ENCODE measurements around the gene PTPRJ. TPM values are rescaled to one million over a fixed set of nuclear protein-coding genes. Genes with fewer than 3 reads are reported as not detected.

PTPRJ gene
- polyA plus RNA-seq, 1 donor from 2014 or later = 8.6 TPM

GRCh38 chr11:47960015-47960414, 20.3 kb upstream of the PTPRJ start:
- TF ChIP-seq EP300 (conservative IDR thresholded peaks at IDR 0.05; ENCODE audit: poor library complexity, severe bottlenecking) (no peak), RAD21 (conservative IDR thresholded peaks at IDR 0.05) (no peak), SMC3 (conservative IDR thresholded peaks at IDR 0.05; ENCODE audit: poor library complexity) (no peak), TAF1 (IDR thresholded peaks at IDR 0.05; ENCODE audit: low read depth) (no peak), MXI1 (conservative IDR thresholded peaks at IDR 0.05; ENCODE audit: poor library complexity, severe bottlenecking) (no peak), POLR2AphosphoS5 (IDR thresholded peaks at IDR 0.05) (no peak), EZH2 (IDR thresholded peaks at IDR 0.05; ENCODE audit: borderline replicate concordance, insufficient read depth, low read length, poor library complexity, severe bottlenecking) (no peak), CTCF (IDR thresholded peaks at IDR 0.05; ENCODE audit: poor library complexity, severe bottlenecking) (no peak)
- TF ChIP-seq, protein P1, sequence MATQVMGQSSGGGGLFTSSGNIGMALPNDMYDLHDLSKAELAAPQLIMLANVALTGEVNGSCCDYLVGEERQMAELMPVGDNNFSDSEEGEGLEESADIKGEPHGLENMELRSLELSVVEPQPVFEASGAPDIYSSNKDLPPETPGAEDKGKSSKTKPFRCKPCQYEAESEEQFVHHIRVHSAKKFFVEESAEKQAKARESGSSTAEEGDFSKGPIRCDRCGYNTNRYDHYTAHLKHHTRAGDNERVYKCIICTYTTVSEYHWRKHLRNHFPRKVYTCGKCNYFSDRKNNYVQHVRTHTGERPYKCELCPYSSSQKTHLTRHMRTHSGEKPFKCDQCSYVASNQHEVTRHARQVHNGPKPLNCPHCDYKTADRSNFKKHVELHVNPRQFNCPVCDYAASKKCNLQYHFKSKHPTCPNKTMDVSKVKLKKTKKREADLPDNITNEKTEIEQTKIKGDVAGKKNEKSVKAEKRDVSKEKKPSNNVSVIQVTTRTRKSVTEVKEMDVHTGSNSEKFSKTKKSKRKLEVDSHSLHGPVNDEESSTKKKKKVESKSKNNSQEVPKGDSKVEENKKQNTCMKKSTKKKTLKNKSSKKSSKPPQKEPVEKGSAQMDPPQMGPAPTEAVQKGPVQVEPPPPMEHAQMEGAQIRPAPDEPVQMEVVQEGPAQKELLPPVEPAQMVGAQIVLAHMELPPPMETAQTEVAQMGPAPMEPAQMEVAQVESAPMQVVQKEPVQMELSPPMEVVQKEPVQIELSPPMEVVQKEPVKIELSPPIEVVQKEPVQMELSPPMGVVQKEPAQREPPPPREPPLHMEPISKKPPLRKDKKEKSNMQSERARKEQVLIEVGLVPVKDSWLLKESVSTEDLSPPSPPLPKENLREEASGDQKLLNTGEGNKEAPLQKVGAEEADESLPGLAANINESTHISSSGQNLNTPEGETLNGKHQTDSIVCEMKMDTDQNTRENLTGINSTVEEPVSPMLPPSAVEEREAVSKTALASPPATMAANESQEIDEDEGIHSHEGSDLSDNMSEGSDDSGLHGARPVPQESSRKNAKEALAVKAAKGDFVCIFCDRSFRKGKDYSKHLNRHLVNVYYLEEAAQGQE (IDR thresholded peaks at IDR 0.05; ENCODE audit: borderline replicate concordance) = no peak
- H3K27ac ChIP-seq (ENCODE audit: low read length) = no peak overlapping the region
- no peaks in the 10 kb centered on the region for H3K36me3 ChIP-seq (ENCODE audit: insufficient read depth, low read length)
- H3K9ac ChIP-seq (ENCODE audit: low read length) = no peak overlapping the region
- H3K9me2 ChIP-seq (ENCODE audit: insufficient read depth, low read length) = no peaks in the 10 kb centered on the region
- no peak overlapping the region for H3K4me2 ChIP-seq (ENCODE audit: low read length)
- H3F3A ChIP-seq (ENCODE audit: insufficient read depth, low read length, poor library complexity, severe bottlenecking) = no peaks in the 10 kb centered on the region
- H4K20me1 ChIP-seq (ENCODE audit: insufficient read depth) = no peaks in the 10 kb centered on the region
- H3K9me3 ChIP-seq (ENCODE audit: low read length) = no peaks in the 10 kb centered on the region
- no peak overlapping the region for H3K4me3 ChIP-seq (ENCODE audit: low read length)
- no peaks in the 10 kb centered on the region for H3K27me3 ChIP-seq (ENCODE audit: insufficient read depth, low read depth, low read length)
- no peak overlapping the region for H2AFZ ChIP-seq (ENCODE audit: low read depth, low read length)
- no peaks in the 10 kb centered on the region for H3K79me2 ChIP-seq (replicated peaks; ENCODE audit: insufficient read depth, low read length)

DNA sequence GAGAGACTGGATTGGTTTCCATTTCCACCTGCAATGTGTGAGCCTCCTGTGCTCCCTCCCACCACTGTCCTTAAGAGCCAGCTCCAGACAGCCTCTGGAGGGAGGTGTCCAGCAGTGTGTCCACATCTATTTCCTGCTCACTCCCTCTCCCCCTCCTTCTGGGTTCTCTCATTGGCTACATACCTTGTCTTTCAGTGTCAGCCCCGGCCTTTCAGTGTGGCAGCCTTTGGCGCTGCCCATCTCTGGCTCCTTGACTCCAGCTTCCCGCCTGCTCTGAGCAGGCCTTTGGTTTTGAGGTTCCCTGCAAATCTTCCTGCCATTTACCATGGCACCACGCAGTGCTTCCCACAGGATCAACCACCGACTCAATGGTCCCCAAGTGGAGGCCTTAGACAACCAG, 19.0 kb upstream of the PTPRJ start:
- Histone ChIP-seq H2AFZ (ENCODE audit: low read depth, low read length) (no peak overlapping the region), H3K4me2 (ENCODE audit: low read length) (no peak overlapping the region), H3K9ac (ENCODE audit: low read length) (no peak overlapping the region), H3K27ac (ENCODE audit: low read length) (no peak overlapping the region), H3K9me3 (ENCODE audit: low read length) (no peaks in the 10 kb centered on the region), H3F3A (ENCODE audit: insufficient read depth, low read length, poor library complexity, severe bottlenecking) (no peaks in the 10 kb centered on the region), H4K20me1 (ENCODE audit: insufficient read depth) (no peaks in the 10 kb centered on the region), H3K9me2 (ENCODE audit: insufficient read depth, low read length) (no peaks in the 10 kb centered on the region), H3K79me2 (replicated peaks; ENCODE audit: insufficient read depth, low read length) (no peaks in the 10 kb centered on the region), H3K4me3 (ENCODE audit: low read length) (no peak overlapping the region), H3K27me3 (ENCODE audit: insufficient read depth, low read depth, low read length) (no peaks in the 10 kb centered on the region), H3K36me3 (ENCODE audit: insufficient read depth, low read length) (no peaks in the 10 kb centered on the region)
- TF ChIP-seq CTCF (IDR thresholded peaks at IDR 0.05; ENCODE audit: poor library complexity, severe bottlenecking) (no peak), MXI1 (conservative IDR thresholded peaks at IDR 0.05; ENCODE audit: poor library complexity, severe bottlenecking) (no peak), RAD21 (conservative IDR thresholded peaks at IDR 0.05) (no peak), EP300 (conservative IDR thresholded peaks at IDR 0.05; ENCODE audit: poor library complexity, severe bottlenecking) (no peak), EZH2 (IDR thresholded peaks at IDR 0.05; ENCODE audit: borderline replicate concordance, insufficient read depth, low read length, poor library complexity, severe bottlenecking) (no peak), POLR2AphosphoS5 (IDR thresholded peaks at IDR 0.05) (no peak), TAF1 (IDR thresholded peaks at IDR 0.05; ENCODE audit: low read depth) (no peak), SMC3 (conservative IDR thresholded peaks at IDR 0.05; ENCODE audit: poor library complexity) (no peak)
- TF ChIP-seq, protein P1 (IDR thresholded peaks at IDR 0.05; ENCODE audit: borderline replicate concordance) = no peak
